Panc1 (cell line): ENCODE measurements around the gene ZFAND4.
"Not testable (repeated sequence)": the region's sequence is repeated elsewhere in the genome, so short reads cannot be mapped to it uniquely, and the experiment has no call there.

Experiments used
- POLR2AphosphoS5 ChIP-seq: IDR thresholded peaks from 2 replicates; pipeline ENCODE4 v1.6.1; 2012; ENCODE audit warnings: mild to moderate bottlenecking, low read depth, low read length, moderate library complexity
- SIN3A ChIP-seq: IDR thresholded peaks from 2 replicates; pipeline ENCODE4 v1.6.1; 2012; ENCODE audit warnings: low read depth, mild to moderate bottlenecking, low read length, moderate library complexity, borderline replicate concordance; ENCODE audit not compliant: insufficient read depth
- TF ChIP-seq, protein P1 (sequence below), 2 experiments: IDR thresholded peaks; 2 replicates each; pipeline ENCODE4 v1.6.1; 2011 to 2012; ENCODE audit warnings: low read depth in 2 of 2, control low read depth in 1 of 2, low read length in 1 of 2, mild to moderate bottlenecking in 1 of 2, moderate library complexity in 1 of 2; ENCODE audit not compliant: insufficient read depth in 1 of 2
- TF ChIP-seq, protein P2 (sequence below): fragments of 450-650 bp; IDR thresholded peaks from 2 replicates; pipeline ENCODE4 v1.5.1; 2017; ENCODE audit warnings: mild to moderate bottlenecking

DNA sequence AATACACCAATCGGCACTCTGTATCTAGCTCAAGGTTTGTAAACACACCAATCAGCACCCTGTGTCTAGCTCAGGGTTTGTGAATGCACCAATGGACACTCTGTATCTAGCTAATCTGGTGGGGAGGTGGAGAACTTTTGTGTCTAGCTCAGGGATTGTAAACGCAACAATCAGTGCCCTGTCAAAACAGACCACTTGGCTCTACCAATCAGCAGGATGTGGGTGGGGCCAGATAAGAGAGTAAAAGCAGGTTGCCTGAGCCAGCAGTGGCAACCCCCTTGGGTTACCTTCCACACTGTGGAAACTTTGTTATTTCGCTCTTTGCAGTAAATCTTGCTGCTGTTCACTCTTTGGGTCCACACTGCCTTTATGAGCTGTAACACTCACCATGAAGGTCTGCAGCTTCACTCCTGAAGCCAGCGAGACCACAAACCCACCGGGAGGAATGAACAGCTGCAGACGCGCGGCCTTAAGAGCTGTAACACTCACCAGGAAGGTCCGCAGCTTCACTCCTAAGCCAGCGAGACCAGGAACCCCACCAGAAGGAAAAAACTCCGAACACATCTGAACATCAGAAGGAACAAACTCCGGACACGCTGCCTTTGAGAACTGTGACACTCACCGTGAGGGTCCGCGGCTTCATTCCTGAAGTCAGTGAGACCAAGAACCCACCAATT is 71.2 kb downstream of the ZFAND4 start:
- not testable (repeated sequence) for TF ChIP-seq POLR2AphosphoS5, SIN3A
- TF ChIP-seq, protein P1, sequence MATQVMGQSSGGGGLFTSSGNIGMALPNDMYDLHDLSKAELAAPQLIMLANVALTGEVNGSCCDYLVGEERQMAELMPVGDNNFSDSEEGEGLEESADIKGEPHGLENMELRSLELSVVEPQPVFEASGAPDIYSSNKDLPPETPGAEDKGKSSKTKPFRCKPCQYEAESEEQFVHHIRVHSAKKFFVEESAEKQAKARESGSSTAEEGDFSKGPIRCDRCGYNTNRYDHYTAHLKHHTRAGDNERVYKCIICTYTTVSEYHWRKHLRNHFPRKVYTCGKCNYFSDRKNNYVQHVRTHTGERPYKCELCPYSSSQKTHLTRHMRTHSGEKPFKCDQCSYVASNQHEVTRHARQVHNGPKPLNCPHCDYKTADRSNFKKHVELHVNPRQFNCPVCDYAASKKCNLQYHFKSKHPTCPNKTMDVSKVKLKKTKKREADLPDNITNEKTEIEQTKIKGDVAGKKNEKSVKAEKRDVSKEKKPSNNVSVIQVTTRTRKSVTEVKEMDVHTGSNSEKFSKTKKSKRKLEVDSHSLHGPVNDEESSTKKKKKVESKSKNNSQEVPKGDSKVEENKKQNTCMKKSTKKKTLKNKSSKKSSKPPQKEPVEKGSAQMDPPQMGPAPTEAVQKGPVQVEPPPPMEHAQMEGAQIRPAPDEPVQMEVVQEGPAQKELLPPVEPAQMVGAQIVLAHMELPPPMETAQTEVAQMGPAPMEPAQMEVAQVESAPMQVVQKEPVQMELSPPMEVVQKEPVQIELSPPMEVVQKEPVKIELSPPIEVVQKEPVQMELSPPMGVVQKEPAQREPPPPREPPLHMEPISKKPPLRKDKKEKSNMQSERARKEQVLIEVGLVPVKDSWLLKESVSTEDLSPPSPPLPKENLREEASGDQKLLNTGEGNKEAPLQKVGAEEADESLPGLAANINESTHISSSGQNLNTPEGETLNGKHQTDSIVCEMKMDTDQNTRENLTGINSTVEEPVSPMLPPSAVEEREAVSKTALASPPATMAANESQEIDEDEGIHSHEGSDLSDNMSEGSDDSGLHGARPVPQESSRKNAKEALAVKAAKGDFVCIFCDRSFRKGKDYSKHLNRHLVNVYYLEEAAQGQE (IDR thresholded peaks at IDR 0.05; ENCODE audit: insufficient read depth in 1 of 2, low read depth in 2 of 2, low read length in 1 of 2) = not testable (repeated sequence)
- TF ChIP-seq, protein P2, sequence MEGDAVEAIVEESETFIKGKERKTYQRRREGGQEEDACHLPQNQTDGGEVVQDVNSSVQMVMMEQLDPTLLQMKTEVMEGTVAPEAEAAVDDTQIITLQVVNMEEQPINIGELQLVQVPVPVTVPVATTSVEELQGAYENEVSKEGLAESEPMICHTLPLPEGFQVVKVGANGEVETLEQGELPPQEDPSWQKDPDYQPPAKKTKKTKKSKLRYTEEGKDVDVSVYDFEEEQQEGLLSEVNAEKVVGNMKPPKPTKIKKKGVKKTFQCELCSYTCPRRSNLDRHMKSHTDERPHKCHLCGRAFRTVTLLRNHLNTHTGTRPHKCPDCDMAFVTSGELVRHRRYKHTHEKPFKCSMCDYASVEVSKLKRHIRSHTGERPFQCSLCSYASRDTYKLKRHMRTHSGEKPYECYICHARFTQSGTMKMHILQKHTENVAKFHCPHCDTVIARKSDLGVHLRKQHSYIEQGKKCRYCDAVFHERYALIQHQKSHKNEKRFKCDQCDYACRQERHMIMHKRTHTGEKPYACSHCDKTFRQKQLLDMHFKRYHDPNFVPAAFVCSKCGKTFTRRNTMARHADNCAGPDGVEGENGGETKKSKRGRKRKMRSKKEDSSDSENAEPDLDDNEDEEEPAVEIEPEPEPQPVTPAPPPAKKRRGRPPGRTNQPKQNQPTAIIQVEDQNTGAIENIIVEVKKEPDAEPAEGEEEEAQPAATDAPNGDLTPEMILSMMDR = not testable (repeated sequence)
